Prostate gland (tissue), 2 donors: Measurements from ENCODE around the gene ABCA5. TPM values are rescaled to one million over a fixed set of nuclear protein-coding genes. Genes with fewer than 3 reads are reported as not detected.

Experiments used
- DNase-seq: peaks from one replicate; pipeline ENCODE4 v3.0.0-alpha.2; 2019; ENCODE audit warnings: low spot score
- H3K27ac ChIP-seq, 2 donors: fragments of 200-600 bp; sonication (generic); 2 replicates each; pipeline ENCODE4 v1.5.1; 2017 to 2019
- H3K27me3 ChIP-seq: fragments of 200-600 bp; sonication (generic); replicated peaks from 2 replicates; pipeline ENCODE4 v1.5.1; 2019; ENCODE audit not compliant: insufficient read depth
- H3K36me3 ChIP-seq, 2 donors: fragments of 200-600 bp; sonication (generic); 1 replicate in 1 of 2; 2 replicates in 1 of 2; pipeline versions ENCODE4 v1.5.1 to v1.8.1; 2017 to 2019
- H3K4me1 ChIP-seq: fragments of 200-600 bp; sonication (generic); replicated peaks from 2 replicates; pipeline ENCODE4 v1.5.1; 2019
- H3K4me3 ChIP-seq, 2 donors: fragments of 200-600 bp; sonication (generic); 2 replicates each; pipeline ENCODE4 v1.5.1; 2017 to 2019
- H3K9me3 ChIP-seq: fragments of 200-600 bp; sonication (generic); 2 replicates; pipeline ENCODE4 v1.5.1; 2017
- CTCF ChIP-seq, 4 experiments: fragments of 200-600 bp in 2 of 4; fragments of 450-650 bp in 2 of 4; sonication (generic) in 2 of 4; IDR thresholded peaks; 1 replicate in 3 of 4; 2 replicates in 1 of 4; pipeline ENCODE4 v1.5.1; 2016 to 2019; ENCODE audit warnings: antibody characterized with exemption in 4 of 4, mild to moderate bottlenecking in 2 of 4, moderate library complexity in 2 of 4
- POLR2A ChIP-seq: fragments of 450-650 bp; IDR thresholded peaks from one replicate; pipeline ENCODE4 v1.6.1; 2016; ENCODE audit warnings: antibody characterized with exemption, mild to moderate bottlenecking
- POLR2AphosphoS5 ChIP-seq: sonication (generic); formaldehyde crosslinking; IDR thresholded peaks from one replicate; pipeline ENCODE4 v1.6.1; 2017; ENCODE audit warnings: antibody characterized with exemption
- WGBS: methylation state at CpG from one replicate; pipeline ENCODE4 v1.1.5; 2018; 5-methylcytosine and 5-hydroxymethylcytosine counted together
- intact Hi-C: fragments of 100-400 bp; cut with DNase I; formaldehyde crosslinking; loops from one replicate; pipeline ENCODE4 v1.14.2; 2022
- total RNA-seq, 2 donors: library from RNA; depleted of rRNA; stranded (reverse); fragments of >200 nt; gene quantifications; one replicate each; pipeline ENCODE4 v1.1.0, GENCODE V29; 2016

ABCA5 gene
- total RNA-seq, 2 donors from 2014 or later: 31.0 to 31.3 TPM

DNA sequence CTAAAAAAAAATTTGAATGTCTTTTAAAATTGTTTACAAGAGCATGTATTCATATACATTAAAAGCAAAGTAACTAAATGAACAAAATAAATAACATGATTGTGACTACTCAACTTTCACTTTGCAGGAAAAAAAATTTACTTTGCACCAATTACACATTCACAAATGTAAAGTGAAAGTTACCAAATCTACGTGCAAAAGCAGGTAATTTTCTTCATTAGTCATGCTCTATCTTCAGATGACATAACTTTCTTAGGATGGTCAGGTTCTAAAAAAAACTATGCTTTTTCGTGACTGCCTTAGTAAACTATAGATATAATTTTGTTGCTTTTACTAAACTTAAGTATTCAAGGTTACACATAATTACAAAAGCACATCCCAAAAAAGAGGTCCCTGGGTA, 81.3 kb downstream of the ABCA5 start:
- no peaks in the 10 kb centered on the region for H3K9me3 ChIP-seq
- no peak overlapping the region for H3K4me3 ChIP-seq
- no peaks in the 10 kb centered on the region for H3K4me1 ChIP-seq
- H3K27me3 ChIP-seq: no peaks in the 10 kb centered on the region
- no peaks in the 10 kb centered on the region for H3K36me3 ChIP-seq
- H3K27ac ChIP-seq: no peak overlapping the region
- DNase-seq: no peak
- intact Hi-C loops: no loop called here
- 82% methylated on average over 2 of the region's 2 CpGs for WGBS
- TF ChIP-seq POLR2AphosphoS5: no peak
- no peak for TF ChIP-seq CTCF (IDR thresholded peaks at IDR 0.05)
- no peak for TF ChIP-seq POLR2A

DNA sequence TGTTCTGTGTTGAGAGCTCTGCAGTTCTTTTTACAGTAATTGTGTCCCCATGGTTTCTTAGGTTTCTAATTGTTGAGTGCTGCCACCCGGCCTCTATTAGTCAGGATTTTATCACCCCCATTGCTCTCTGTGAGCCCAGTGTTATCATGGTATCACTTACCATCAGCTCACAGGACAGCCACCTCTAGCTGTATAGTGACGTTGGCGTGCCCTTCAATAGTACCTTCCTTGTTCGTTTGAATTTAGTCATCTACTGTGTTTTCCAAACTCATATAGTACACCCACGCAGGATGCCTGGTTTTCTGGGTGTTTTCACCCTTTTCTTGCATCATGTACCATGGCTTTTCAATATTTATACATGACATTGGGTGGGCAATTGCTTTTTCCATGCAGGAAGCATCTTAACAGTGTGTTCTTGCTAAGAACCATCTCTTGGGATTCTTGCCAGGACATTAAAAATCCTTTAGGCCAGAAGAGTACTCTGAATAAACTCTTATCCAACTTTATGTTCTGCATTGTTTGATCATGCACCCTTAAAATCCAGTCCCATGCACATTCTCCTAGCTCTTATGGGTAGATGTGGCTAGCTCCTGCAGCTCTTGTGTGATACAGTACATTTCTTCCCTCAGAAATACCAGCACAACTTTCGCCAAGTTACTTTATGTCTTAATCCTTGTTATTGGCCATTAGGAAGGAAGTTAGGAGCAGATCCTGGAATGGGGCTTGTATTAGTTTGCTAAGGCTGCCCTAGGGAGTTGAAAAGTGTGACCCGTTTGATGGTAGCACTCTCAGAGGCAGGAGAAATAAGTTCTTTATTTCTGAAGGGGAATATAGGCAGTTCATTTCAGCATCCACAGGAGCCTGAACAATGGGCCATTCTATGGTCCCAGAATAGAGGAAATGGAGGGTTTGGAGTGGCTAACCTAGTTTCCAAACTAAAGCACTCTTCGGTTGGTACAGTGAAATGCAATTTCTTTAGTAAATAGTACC, 87.0 kb downstream of the ABCA5 start:
- WGBS: 77% methylated on average over 8 of the region's 8 CpGs
- DNase-seq: peak; percentile 17
- TF ChIP-seq POLR2AphosphoS5 (peak; percentile 54), POLR2A (no peak), CTCF (IDR thresholded peaks at IDR 0.05) (no peak)
- H3K27me3 ChIP-seq: no peaks in the 10 kb centered on the region
- no peaks in the 10 kb centered on the region for H3K9me3 ChIP-seq
- H3K4me3 ChIP-seq: no peak overlapping the region
- H3K27ac ChIP-seq: no peak overlapping the region
- intact Hi-C loops: loop anchor here (5.0 to 10.0 kb wide), 2 partner anchors 325 to 463 kb away; no protein-coding TSS in a partner anchor
- H3K4me1 ChIP-seq: no peaks in the 10 kb centered on the region
- H3K36me3 ChIP-seq: no peaks in the 10 kb centered on the region

GRCh38 chr17:69236946-69237345, 90.0 kb downstream of the ABCA5 start:
- Histone ChIP-seq H3K9me3 (no peaks in the 10 kb centered on the region), H3K36me3 (no peaks in the 10 kb centered on the region), H3K4me1 (no peaks in the 10 kb centered on the region), H3K4me3 (no peak overlapping the region), H3K27me3 (no peaks in the 10 kb centered on the region), H3K27ac (no peak overlapping the region)
- 78% methylated on average over 3 of the region's 3 CpGs for WGBS
- no peak for DNase-seq
- intact Hi-C loops: loop anchor here (5.0 to 10.0 kb wide), 2 partner anchors 322 to 460 kb away; no protein-coding TSS in a partner anchor
- no peak for TF ChIP-seq CTCF (IDR thresholded peaks at IDR 0.05)
- TF ChIP-seq POLR2A: no peak
- TF ChIP-seq POLR2AphosphoS5: no peak

- no peaks in the 10 kb centered on the region for H3K9me3 ChIP-seq
- no peaks in the 10 kb centered on the region for H3K27me3 ChIP-seq
- H3K4me1 ChIP-seq: no peaks in the 10 kb centered on the region
- WGBS: 71% methylated on average over 2 of the region's 2 CpGs
- H3K27ac ChIP-seq: no peak overlapping the region
- TF ChIP-seq CTCF (IDR thresholded peaks at IDR 0.05) (no peak), POLR2AphosphoS5 (no peak), POLR2A (no peak)
- no peaks in the 10 kb centered on the region for H3K36me3 ChIP-seq
- intact Hi-C loops: loop anchor here (5.0 to 10.0 kb wide), 2 partner anchors 322 to 459 kb away; no protein-coding TSS in a partner anchor
- no peak overlapping the region for H3K4me3 ChIP-seq
- no peak for DNase-seq
These were observed 90.5 kb downstream of the ABCA5 start for GRCh38 chr17:69236464-69236863.
